ENCODE results near the gene MAP3K21.

GRCh38 chr1:233331676-233332519, 4.4 kb downstream of the MAP3K21 start:
- TF ChIP-seq CTCF (IDR thresholded peaks at IDR 0.05) (no peak), POLR2A (IDR thresholded peaks at IDR 0.05) (no peak)

Measured in right lobe of liver (tissue), 4 donors.